Hematopoietic multipotent progenitor cell treated with erythropoietin and hydrocortisone succinate and interleukin-3 and kit ligand, for 15 days (in vitro differentiated cells): Measurements from ENCODE around the gene LDAH.

Experiments used
- DNase-seq: peaks from one replicate; pipeline ENCODE4 v3.0.0-alpha.2; 2015; ENCODE audit warnings: low spot score

Gene LDAH

GRCh38 chr2:20635675-20636584, 187.0 kb downstream of the LDAH start:
- DNase-seq, result peak; percentile 45

DNA sequence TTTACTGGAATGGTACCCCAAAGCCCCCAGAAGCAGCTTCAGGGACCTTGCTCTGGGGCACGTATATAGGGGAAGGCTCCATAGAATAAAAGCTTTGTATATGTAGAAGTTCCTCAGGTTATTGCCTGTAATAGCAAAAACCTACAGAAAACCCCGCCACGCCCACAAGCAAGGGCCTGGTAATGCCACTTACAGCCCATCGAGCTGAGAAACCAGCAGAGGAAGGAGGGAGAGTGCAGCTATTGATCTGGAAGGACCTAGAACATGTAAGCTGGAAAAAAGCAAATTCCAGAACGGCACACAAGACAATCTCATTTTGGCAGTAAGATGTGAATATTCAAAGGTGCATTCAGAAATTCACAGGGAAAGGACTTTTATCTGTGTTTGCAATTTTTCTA, 187.8 kb downstream of the LDAH start:
- DNase-seq, result no peak

DNA sequence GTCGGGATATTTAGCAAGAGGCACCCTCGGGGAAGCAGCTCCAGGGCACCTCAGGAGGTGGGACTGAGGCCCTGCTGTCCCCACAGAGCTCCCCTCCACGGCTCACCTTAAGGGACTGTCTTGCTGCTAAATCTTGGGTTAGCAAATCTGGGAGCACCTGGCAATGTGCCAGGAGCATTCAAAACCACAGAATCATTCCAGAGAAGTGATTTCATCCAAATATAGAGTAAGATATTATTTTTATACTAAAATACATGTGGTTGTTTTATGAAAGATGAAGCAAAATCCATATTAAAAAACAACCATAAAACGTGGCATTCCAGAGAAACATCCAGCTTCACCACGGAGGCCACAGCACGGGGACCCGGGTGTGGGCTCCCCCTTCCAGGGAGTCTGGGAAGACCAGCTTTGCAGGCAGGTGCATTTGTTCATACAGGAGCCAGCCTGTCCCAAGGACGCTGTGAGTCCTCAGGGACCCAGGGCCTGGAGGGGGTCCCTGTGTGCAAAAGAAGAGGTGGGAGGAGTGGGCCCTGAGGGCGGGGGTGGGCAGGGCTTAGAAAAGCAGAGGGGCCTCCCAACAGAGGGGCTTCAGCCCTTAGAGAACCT, 188.3 kb downstream of the LDAH start:
- DNase-seq, result no peak
